HEK293 (cell line): ENCODE measurements around the gene RBM10.

ENCODE experiments used
- BCL11A ChIP-seq: fragments of 450-650 bp; formaldehyde crosslinking; IDR thresholded peaks from 2 replicates; pipeline ENCODE4 v1.5.1; 2016; ENCODE audit warnings: low read depth, missing biosample characterization, missing genetic modification characterization
- CTCF ChIP-seq: fragments of 450-650 bp; formaldehyde crosslinking; IDR thresholded peaks from 2 replicates; pipeline ENCODE4 v1.5.1; 2016; ENCODE audit warnings: missing biosample characterization, missing genetic modification characterization
- PRDM6 ChIP-seq: fragments of 450-650 bp; formaldehyde crosslinking; IDR thresholded peaks from 2 replicates; pipeline ENCODE4 v1.5.1; 2017; ENCODE audit warnings: missing biosample characterization, missing genetic modification characterization
- SP2 ChIP-seq: fragments of 450-650 bp; formaldehyde crosslinking; IDR thresholded peaks from 2 replicates; pipeline ENCODE4 v1.5.1; 2016; ENCODE audit warnings: missing biosample characterization, missing genetic modification characterization
- TCF7L2 ChIP-seq: IDR thresholded peaks from 2 replicates; pipeline ENCODE4 v1.6.1; 2011; ENCODE audit warnings: low read depth, mild to moderate bottlenecking, inconsistent platforms, low read length, moderate library complexity, borderline replicate concordance
- ZBTB49 ChIP-seq: fragments of 450-650 bp; formaldehyde crosslinking; IDR thresholded peaks from 2 replicates; pipeline ENCODE4 v1.5.1; 2016; ENCODE audit warnings: missing biosample characterization, missing genetic modification characterization, low read depth
- ZNF121 ChIP-seq: fragments of 450-650 bp; formaldehyde crosslinking; IDR thresholded peaks from 2 replicates; pipeline ENCODE4 v1.5.1; 2016; ENCODE audit warnings: missing biosample characterization, missing genetic modification characterization
- ZNF239 ChIP-seq: fragments of 450-650 bp; formaldehyde crosslinking; IDR thresholded peaks from 2 replicates; pipeline ENCODE4 v1.5.1; 2016; ENCODE audit warnings: missing biosample characterization, missing genetic modification characterization
- ZNF324 ChIP-seq: fragments of 450-650 bp; formaldehyde crosslinking; IDR thresholded peaks from 2 replicates; pipeline ENCODE4 v1.5.1; 2016; ENCODE audit warnings: missing biosample characterization, missing genetic modification characterization
- ZNF335 ChIP-seq: fragments of 450-650 bp; formaldehyde crosslinking; conservative IDR thresholded peaks from 2 replicates; pipeline ENCODE4 v1.5.1; 2016; ENCODE audit warnings: missing biosample characterization, missing genetic modification characterization
- ZNF639 ChIP-seq: fragments of 450-650 bp; formaldehyde crosslinking; IDR thresholded peaks from 2 replicates; pipeline ENCODE4 v1.5.1; 2016; ENCODE audit warnings: missing biosample characterization, missing genetic modification characterization
- ZNF768 ChIP-seq: fragments of 450-650 bp; formaldehyde crosslinking; IDR thresholded peaks from 2 replicates; pipeline ENCODE4 v1.5.1; 2018; ENCODE audit warnings: missing biosample characterization, mild to moderate bottlenecking, missing genetic modification characterization

- no peak for TF ChIP-seq CTCF (tag by site-specific recombination)
- no peak for TF ChIP-seq ZNF239 (tag by site-specific recombination)
- TF ChIP-seq SP2 = no peak
- no peak for TF ChIP-seq PRDM6 (tag by site-specific recombination)
- no peak for TF ChIP-seq TCF7L2
- no peak for TF ChIP-seq ZNF121 (tag by site-specific recombination)
- no peak for TF ChIP-seq ZNF324 (tag by site-specific recombination)
- TF ChIP-seq BCL11A (tag by site-specific recombination) = no peak
- TF ChIP-seq ZNF335 (tag by site-specific recombination) = no peak
- TF ChIP-seq ZNF768 (tag by site-specific recombination) = no peak
- no peak for TF ChIP-seq ZNF639 (tag by site-specific recombination)
- TF ChIP-seq ZBTB49 (tag by site-specific recombination) = no peak
Observed at GRCh38 chrX:47166126-47166525, 21.1 kb downstream of the RBM10 start.
